H1 (cell line): ENCODE measurements around the gene GNG13. TPM values are rescaled to one million over a fixed set of nuclear protein-coding genes. Genes with fewer than 3 reads are reported as not detected.

Source experiments
- CTCF ChIA-PET: fragments of 300-600 bp; sonication (Branson Sonifier 250); formaldehyde crosslinking; loops from one replicate; lab custom pipeline; 2021; ENCODE audit not compliant: partially characterized antibody; lab: Charles Lee
- POLR2A ChIA-PET: fragments of 300-600 bp; sonication (Branson Sonifier 250); formaldehyde crosslinking; loops from one replicate; lab custom pipeline; 2021; ENCODE audit warnings: inconsistent platforms; ENCODE audit not compliant: partially characterized antibody; lab: Charles Lee
- DNase-seq, 2 experiments: peaks; one replicate each; pipeline versions ENCODE4 v3.0.0 to v3.0.0-alpha.2; 2010 to 2022; ENCODE audit warnings: low spot score in 2 of 2, low read depth in 1 of 2, mixed read lengths in 1 of 2
- FAIRE-seq: peaks from 2 replicates; lab custom pipeline; 2011; peaks lifted over from hg19 to GRCh38; lab: Jason Lieb, UNC
- H2AFZ ChIP-seq: 2 replicates; pipeline ENCODE4 v1.8.1; 2012; ENCODE audit warnings: low read length, inconsistent platforms
- H2AK5ac ChIP-seq: 2 replicates; pipeline ENCODE4 v1.6.1; 2013; ENCODE audit warnings: low read depth, low read length
- H2BK120ac ChIP-seq: replicated peaks from 2 replicates; pipeline ENCODE3; 2013; ENCODE audit warnings: low read depth, low read length, inconsistent platforms
- H2BK12ac ChIP-seq: 2 replicates; pipeline ENCODE4 v1.6.1; 2013; ENCODE audit warnings: low read depth, low read length
- H2BK15ac ChIP-seq: 2 replicates; pipeline ENCODE4 v1.6.1; 2013; ENCODE audit warnings: low read length
- H2BK20ac ChIP-seq: 2 replicates; pipeline ENCODE4 v1.6.1; 2013; ENCODE audit warnings: low read length
- H2BK5ac ChIP-seq: 2 replicates; pipeline ENCODE4 v1.6.1; 2013; ENCODE audit warnings: low read depth, low read length
- H3K14ac ChIP-seq: 2 replicates; pipeline ENCODE4 v1.6.1; 2013; ENCODE audit warnings: inconsistent platforms; ENCODE audit not compliant: insufficient read length
- H3K18ac ChIP-seq: 2 replicates; pipeline ENCODE4 v1.6.1; 2013; ENCODE audit warnings: low read length; ENCODE audit errors: extremely low read depth
- H3K23ac ChIP-seq: 2 replicates; pipeline ENCODE4 v1.6.1; 2013; ENCODE audit warnings: inconsistent platforms; ENCODE audit not compliant: insufficient read length
- H3K23me2 ChIP-seq: 2 replicates; pipeline ENCODE4 v1.6.1; 2013; ENCODE audit warnings: low read depth, low read length
- H3K27ac ChIP-seq: 2 replicates; pipeline ENCODE4 v1.6.1; 2011; ENCODE audit warnings: low read depth, low read length, inconsistent platforms
- H3K27me3 ChIP-seq, 4 experiments: replicated peaks in 1 of 4; 1 replicate in 1 of 4; 2 replicates in 3 of 4; pipeline versions ENCODE4 v1.6.1 to v1.8.1; 2011 to 2013; ENCODE audit warnings: low read length in 3 of 4, mild to moderate bottlenecking in 3 of 4, inconsistent platforms in 2 of 4, mixed read lengths in 2 of 4, moderate library complexity in 1 of 4; ENCODE audit not compliant: control insufficient read depth in 3 of 4, insufficient read depth in 3 of 4; ENCODE audit errors: extremely low read depth in 1 of 4
- H3K36me3 ChIP-seq, 4 experiments: 2 replicates each; pipeline versions ENCODE4 v1.6.1 to v1.8.1; 2011 to 2013; ENCODE audit warnings: mild to moderate bottlenecking in 4 of 4, low read length in 3 of 4, moderate library complexity in 2 of 4, control low read depth in 1 of 4, inconsistent platforms in 1 of 4; ENCODE audit not compliant: insufficient read depth in 4 of 4, control insufficient read depth in 2 of 4
- H3K4ac ChIP-seq: replicated peaks from 2 replicates; pipeline ENCODE3; 2013; ENCODE audit warnings: low read length, low read depth, mixed read lengths, inconsistent platforms; ENCODE audit not compliant: insufficient read length
- H3K4me1 ChIP-seq, 4 experiments: replicated peaks in 1 of 4; 1 replicate in 1 of 4; 2 replicates in 3 of 4; pipeline versions ENCODE4 v1.6.1 to v1.8.1; 2011 to 2013; ENCODE audit warnings: low read length in 3 of 4, inconsistent platforms in 2 of 4, mixed read lengths in 1 of 4; ENCODE audit not compliant: insufficient read depth in 4 of 4, control insufficient read depth in 3 of 4
- H3K4me2 ChIP-seq, 2 experiments: 2 replicates each; pipeline versions ENCODE4 v1.6.1 to v1.8.1; 2011 to 2013; ENCODE audit warnings: low read depth in 2 of 2, low read length in 2 of 2, control low read depth in 1 of 2, inconsistent platforms in 1 of 2, mild to moderate bottlenecking in 1 of 2; ENCODE audit not compliant: insufficient read depth in 1 of 2
- H3K4me3 ChIP-seq, 4 experiments: fragments of 200-600, 300-600 bp in 1 of 4; sonication (generic), shearing (Covaris generic), sonication (Bioruptor Twin) in 1 of 4; 2 replicates each; pipeline versions ENCODE4 v1.5.1 to v1.8.1; 2011 to 2016; ENCODE audit warnings: low read length in 4 of 4, low read depth in 3 of 4, control low read depth in 2 of 4, inconsistent platforms in 2 of 4, mild to moderate bottlenecking in 2 of 4, mixed read lengths in 1 of 4, moderate library complexity in 1 of 4; ENCODE audit not compliant: insufficient read depth in 2 of 4; ENCODE audit errors: extremely low read depth in 1 of 4
- H3K56ac ChIP-seq: replicated peaks from 2 replicates; pipeline ENCODE3; 2013; ENCODE audit warnings: low read depth, mild to moderate bottlenecking, mixed read lengths, low read length, inconsistent platforms; ENCODE audit not compliant: insufficient read length
- H3K79me1 ChIP-seq: 2 replicates; pipeline ENCODE4 v1.6.1; 2013; ENCODE audit warnings: low read depth, low read length, control low read depth
- H3K79me2 ChIP-seq, 2 experiments: 2 replicates each; pipeline versions ENCODE4 v1.6.1 to v1.8.1; 2012 to 2013; ENCODE audit warnings: low read length in 2 of 2, mild to moderate bottlenecking in 2 of 2, inconsistent platforms in 1 of 2; ENCODE audit not compliant: insufficient read depth in 2 of 2, control insufficient read depth in 1 of 2
- H3K9ac ChIP-seq, 4 experiments: replicated peaks in 1 of 4; 1 replicate in 1 of 4; 2 replicates in 3 of 4; pipeline versions ENCODE4 v1.6.1 to v1.8.1; 2011 to 2013; ENCODE audit warnings: low read depth in 3 of 4, low read length in 3 of 4, control low read depth in 2 of 4, mild to moderate bottlenecking in 2 of 4, moderate library complexity in 2 of 4, inconsistent platforms in 1 of 4; ENCODE audit errors: extremely low read depth in 1 of 4
- H3K9me3 ChIP-seq, 2 experiments: 2 replicates each; pipeline versions ENCODE4 v1.6.1 to v1.8.1; 2012 to 2013; ENCODE audit warnings: mild to moderate bottlenecking in 2 of 2, moderate library complexity in 2 of 2, control low read depth in 1 of 2, inconsistent platforms in 1 of 2, low read depth in 1 of 2, low read length in 1 of 2, mixed read lengths in 1 of 2; ENCODE audit not compliant: insufficient read depth in 2 of 2
- H4K20me1 ChIP-seq, 2 experiments: replicated peaks in 1 of 2; 2 replicates each; pipeline versions ENCODE3 to v1.8.1; 2011 to 2013; ENCODE audit warnings: inconsistent platforms in 2 of 2, low read length in 2 of 2, mild to moderate bottlenecking in 1 of 2; ENCODE audit not compliant: insufficient read depth in 2 of 2, control insufficient read depth in 1 of 2
- H4K5ac ChIP-seq: 2 replicates; pipeline ENCODE4 v1.6.1; 2013; ENCODE audit warnings: low read length, low read depth, mixed read lengths, inconsistent platforms; ENCODE audit not compliant: insufficient read length
- H4K8ac ChIP-seq: 2 replicates; pipeline ENCODE4 v1.8.0; 2013; ENCODE audit warnings: mild to moderate bottlenecking, moderate library complexity, low read length, inconsistent platforms; ENCODE audit not compliant: insufficient read depth; ENCODE audit errors: extremely low read depth
- H4K91ac ChIP-seq: replicated peaks from 2 replicates; pipeline ENCODE3; 2013; ENCODE audit warnings: low read length, mixed read lengths, inconsistent platforms; ENCODE audit not compliant: insufficient read length
- FOSL1 ChIP-seq: IDR thresholded peaks from 2 replicates; pipeline ENCODE4 v1.6.1; 2011; ENCODE audit warnings: mild to moderate bottlenecking, low read depth, low read length, moderate library complexity; ENCODE audit not compliant: insufficient read depth
- KDM4A ChIP-seq: IDR thresholded peaks from one replicate; pipeline ENCODE4 v1.7.1; 2012; ENCODE audit warnings: low read depth, mild to moderate bottlenecking, moderate library complexity, low read length, inconsistent platforms; ENCODE audit not compliant: severe bottlenecking
- MAX ChIP-seq: IDR thresholded peaks from 2 replicates; pipeline ENCODE4 v1.6.1; 2012; ENCODE audit warnings: inconsistent platforms
- PHF8 ChIP-seq: fragments of 200-600 bp; sonication (generic); conservative IDR thresholded peaks from 2 replicates; pipeline ENCODE4 v1.7.1; 2012; ENCODE audit warnings: low read depth, mild to moderate bottlenecking, inconsistent platforms, low read length, moderate library complexity
- SIN3A ChIP-seq, 2 experiments: IDR thresholded peaks in 1 of 2; conservative IDR thresholded peaks in 1 of 2; 2 replicates each; pipeline ENCODE4 v1.6.1; 2011 to 2012; ENCODE audit warnings: low read length in 2 of 2, improper control_type of control experiment in 1 of 2, low read depth in 1 of 2, mild to moderate bottlenecking in 1 of 2
- SP4 ChIP-seq: IDR thresholded peaks from 2 replicates; pipeline ENCODE4 v1.6.1; 2012; ENCODE audit warnings: low read length, inconsistent platforms
- TBP ChIP-seq: IDR thresholded peaks from 2 replicates; pipeline ENCODE4 v1.6.1; 2011; ENCODE audit warnings: low read depth, low read length, improper control_type of control experiment
- WGBS, 2 experiments: shearing (Covaris generic) in 1 of 2; methylation state at CpG; one replicate each; pipeline versions ENCODE4 v1.1.6 to v1.1.7; 2013 to 2015; ENCODE audit warnings: low lambda C conversion rate in 2 of 2, mixed read lengths in 2 of 2, inconsistent platforms in 1 of 2, low coverage in 1 of 2, missing lambda C conversion rate in 1 of 2; ENCODE audit not compliant: insufficient replicate concordance in 2 of 2, insufficient coverage in 1 of 2, insufficient read length in 1 of 2; ENCODE audit errors: extremely low coverage in 1 of 2, missing lambda C conversion rate in 1 of 2; 5-methylcytosine and 5-hydroxymethylcytosine counted together
- polyA plus RNA-seq, 7 experiments: library from polyadenylated mRNA; depleted of rRNA in 3 of 7; stranded (reverse) in 5 of 7; unstranded in 2 of 7; fragments of >200 nt in 5 of 7; fragments of 200-250 nt in 2 of 7; gene quantifications; 1 replicate in 5 of 7; 2 replicates in 1 of 7; 4 replicates in 1 of 7; pipeline versions ENCODE4 v1.2.1 to v1.2.3, GENCODE V29; 2011 to 2013; ENCODE audit warnings: missing spikeins in 2 of 7, mixed read lengths in 2 of 7
- total RNA-seq: library from RNA; stranded (reverse); fragmentation: NEBNext Ultra II Directional; extraction: Animal tissue kit (Norgen Biotek cat#: 25700); gene quantifications from 2 replicates; pipeline ENCODE4 v1.2.1, GENCODE V29; 2021
- TF ChIP-seq, protein P1 (sequence below): IDR thresholded peaks from 2 replicates; pipeline ENCODE4 v1.6.1; 2012; ENCODE audit warnings: low read length, inconsistent platforms

GNG13 gene
- total and polyA plus RNA-seq, 2 of the 8 experiments (the other 6 are each of a cell fraction or from before 2014, with no cell fraction given) = not detected

DNA sequence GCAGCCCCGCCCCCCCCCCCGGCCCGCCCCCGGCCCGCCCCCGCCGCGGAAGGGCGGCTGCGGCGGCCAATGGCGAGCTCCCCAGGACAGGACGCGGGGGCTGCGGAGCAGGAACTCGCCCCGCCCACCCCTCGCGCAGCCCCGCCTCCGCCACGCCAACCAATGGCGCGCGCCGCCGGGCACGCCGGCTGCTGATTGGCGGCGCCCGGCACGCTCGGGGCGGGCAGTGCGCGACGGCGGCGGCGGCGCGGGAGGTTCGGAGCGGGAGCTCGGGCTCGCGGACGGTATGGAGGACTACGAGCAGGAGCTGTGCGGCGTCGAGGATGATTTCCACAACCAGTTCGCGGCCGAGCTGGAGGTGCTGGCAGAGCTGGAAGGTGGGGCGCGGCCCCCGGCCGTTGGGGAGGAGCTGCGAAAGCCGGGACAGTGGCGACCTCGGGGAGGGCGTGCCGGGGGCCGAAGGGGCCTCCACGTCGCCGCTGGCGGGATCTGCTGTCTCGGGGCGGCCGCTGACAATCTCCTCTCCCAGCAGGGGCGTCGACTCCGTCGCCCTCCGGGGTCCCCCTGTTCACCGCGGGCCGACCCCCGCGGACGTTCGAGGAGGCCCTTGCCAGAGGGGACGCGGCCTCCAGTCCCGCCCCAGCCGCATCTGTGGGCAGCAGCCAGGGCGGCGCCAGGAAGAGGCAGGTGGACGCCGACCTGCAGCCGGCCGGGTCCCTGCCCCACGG is 12.0 kb downstream of the GNG13 start, which contains the start of gene CHTF18:
Gene CHTF18 (plus strand): TSS at position 222 of the 728 bp plus-strand sequence. CDS start 65 bp downstream, at position 287.
- CTCF ChIA-PET = interaction anchor here (1.0 to 13.7 kb wide), 4 partner anchors 23 to 66 kb away, joined by 3 to 424 read pairs (median 74); partner anchors contain the start of genes ANTKMT, CCDC78, CIAO3 and HAGHL
- peak within 1 kb of the TSS; percentile 85 for H3K4ac ChIP-seq
- peak within 1 kb of the TSS; percentile 16 for H3K56ac ChIP-seq
- H2AK5ac ChIP-seq = no peak within 1 kb of the TSS
- peak within 1 kb of the TSS; percentile 60 to 88 (median 72) for H3K9ac ChIP-seq
- H3K27ac ChIP-seq = peak within 1 kb of the TSS; percentile 58; the same call in 1 of the 2 replicates
- H2AFZ ChIP-seq = no peak within 1 kb of the TSS
- no peaks in the 10 kb centered on the region for H3K27me3 ChIP-seq
- H4K5ac ChIP-seq = peak within 1 kb of the TSS; percentile 93
- DNase-seq (peak; percentile 54 to 93), FAIRE-seq (no peak)
- H3K9me3 ChIP-seq = no peaks in the 10 kb centered on the region
- peaks cover 9% of the 10 kb centered on the region; the same call in 1 of the 2 replicates for H3K23me2 ChIP-seq
- peak within 1 kb of the TSS; percentile 52; the same call in 1 of the 2 replicates for H2BK5ac ChIP-seq
- WGBS, 2 experiments = 2% methylated on average over 34 of the region's 97 CpGs; no CpG with 5 or more reads in 1 of the 2 experiments
- POLR2A ChIA-PET = interaction anchor here (0.7 to 4.4 kb wide), 15 partner anchors 8 to 386 kb away, joined by 3 to 24 read pairs (median 4); partner anchors contain the start of genes ANTKMT, CCDC78, GNG13 and JMJD8
- H2BK15ac ChIP-seq = no peak within 1 kb of the TSS
- no peak within 1 kb of the TSS for H2BK12ac ChIP-seq
- H3K4me2 ChIP-seq = peak within 1 kb of the TSS; percentile 63 to 95
- no peak within 1 kb of the TSS for H3K23ac ChIP-seq
- no peak within 1 kb of the TSS for H3K14ac ChIP-seq
- no peak within 1 kb of the TSS; the same call in 1 of the 2 replicates for H3K18ac ChIP-seq
- peaks cover 0 to 14% (median 6%) of the 10 kb centered on the region in 4 experiments; a peak in 4 of 7 replicates for H3K4me1 ChIP-seq
- H4K8ac ChIP-seq = peak within 1 kb of the TSS; percentile 71
- peaks cover 5 to 40% (median 14%) of the 10 kb centered on the region in 4 experiments; a peak in 5 of 8 replicates for H3K36me3 ChIP-seq
- H4K20me1 ChIP-seq = peaks cover 6 to 30% of the 10 kb centered on the region in 2 experiments
- peak within 1 kb of the TSS; percentile 72 for H2BK120ac ChIP-seq
- no peak within 1 kb of the TSS for H2BK20ac ChIP-seq
- H3K79me2 ChIP-seq = peaks cover 0 to 16% of the 10 kb centered on the region in 2 experiments; a peak in 1 of 4 replicates
- H3K79me1 ChIP-seq = peaks cover 5% of the 10 kb centered on the region; the same call in 1 of the 2 replicates
- no peak within 1 kb of the TSS for H4K91ac ChIP-seq
- H3K4me3 ChIP-seq = peak within 1 kb of the TSS; percentile 76 to 98 (median 84)
- TF ChIP-seq KDM4A (peak; percentile 97), SP4 (peak; percentile 52; the same call in 1 of the 2 replicates), TBP (peak; percentile 31; the same call in 1 of the 2 replicates), FOSL1 (0 out of 2 replicates have a peak, but pooled peaks have one; percentile 11), MAX (peak; percentile 67), PHF8 (peak; percentile 76), SIN3A (conservative IDR thresholded peaks at IDR 0.05 in 1 of 2, IDR thresholded peaks at IDR 0.05 in 1 of 2; ENCODE audit: low read depth in 1 of 2, low read length in 2 of 2) (peak in 1 of 2 experiments; percentile 57; a peak in 1 of 4 replicates)
- TF ChIP-seq, protein P1, sequence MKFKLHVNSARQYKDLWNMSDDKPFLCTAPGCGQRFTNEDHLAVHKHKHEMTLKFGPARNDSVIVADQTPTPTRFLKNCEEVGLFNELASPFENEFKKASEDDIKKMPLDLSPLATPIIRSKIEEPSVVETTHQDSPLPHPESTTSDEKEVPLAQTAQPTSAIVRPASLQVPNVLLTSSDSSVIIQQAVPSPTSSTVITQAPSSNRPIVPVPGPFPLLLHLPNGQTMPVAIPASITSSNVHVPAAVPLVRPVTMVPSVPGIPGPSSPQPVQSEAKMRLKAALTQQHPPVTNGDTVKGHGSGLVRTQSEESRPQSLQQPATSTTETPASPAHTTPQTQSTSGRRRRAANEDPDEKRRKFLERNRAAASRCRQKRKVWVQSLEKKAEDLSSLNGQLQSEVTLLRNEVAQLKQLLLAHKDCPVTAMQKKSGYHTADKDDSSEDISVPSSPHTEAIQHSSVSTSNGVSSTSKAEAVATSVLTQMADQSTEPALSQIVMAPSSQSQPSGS = 0 out of 2 replicates have a peak, but pooled peaks have one; percentile 69
